GM12878 (cell line): Measurements from ENCODE around the gene CEP120. TPM values are rescaled to one million over a fixed set of nuclear protein-coding genes. Genes with fewer than 3 reads are reported as not detected.
"Not testable (repeated sequence)": the region's sequence is repeated elsewhere in the genome, so short reads cannot be mapped to it uniquely, and the experiment has no call there.

ENCODE experiments used
- ATAC-seq: fragments of 200-7000 bp; cut with Tn5 transposase; 3 replicates; pipeline ENCODE4 v1.9.1; 2020; ENCODE audit warnings: mild to moderate bottlenecking, moderate library complexity
- BruUV-seq: library from RNA; stranded (reverse); fragments of 400-500 nt; replicated peaks from 2 replicates; lab custom pipeline; 2021; lab: Mats Ljungman, UMichigan
- CTCF ChIA-PET: fragments of 300-600 bp; sonication (Branson Sonifier 250); formaldehyde crosslinking; extraction: SDS; loops from one replicate; lab custom pipeline; 2021; ENCODE audit warnings: inconsistent platforms; lab: Yijun Ruan, JAX
- POLR2A ChIA-PET: fragments of 350-600 bp; formaldehyde crosslinking; extraction: SDS; loops from one replicate; lab custom pipeline; 2021; ENCODE audit warnings: inconsistent platforms; lab: Charles Lee
- RAD21 ChIA-PET: fragments of 300-600 bp; sonication (Branson Sonifier 250); formaldehyde crosslinking; loops from one replicate; lab custom pipeline; 2023; ENCODE audit warnings: antibody characterized with exemption; ENCODE audit not compliant: unreplicated experiment; lab: Charles Lee
- SMC1A ChIA-PET: fragments of 300-600 bp; sonication (Branson Sonifier 250); formaldehyde crosslinking; loops from one replicate; lab custom pipeline; 2023; ENCODE audit not compliant: unreplicated experiment, uncharacterized antibody; lab: Charles Lee
- DNase-seq: peaks from one replicate; pipeline ENCODE4 v3.0.0-alpha.2; 2011; ENCODE audit warnings: low read depth, low spot score
- FAIRE-seq: peaks from 3 replicates; lab custom pipeline; 2011; peaks lifted over from hg19 to GRCh38; lab: Jason Lieb, UNC
- H2AFZ ChIP-seq: 2 replicates; pipeline ENCODE4 v1.6.0; 2011; ENCODE audit warnings: low read depth, low read length, control low read depth; ENCODE audit not compliant: control insufficient read depth
- H3K27ac ChIP-seq: 2 replicates; pipeline ENCODE4 v1.5.1; 2011; ENCODE audit warnings: control low read depth; ENCODE audit not compliant: control insufficient read depth, insufficient read depth
- H3K27me3 ChIP-seq, 2 experiments: replicated peaks in 1 of 2; 2 replicates each; pipeline versions ENCODE4 v1.6.0 to v1.6.1; 2011; ENCODE audit warnings: low read length in 1 of 2; ENCODE audit not compliant: control insufficient read depth in 2 of 2, insufficient read depth in 2 of 2
- H3K36me3 ChIP-seq, 2 experiments: 2 replicates each; pipeline ENCODE4 v1.5.1; 2011; ENCODE audit warnings: low read length in 1 of 2; ENCODE audit not compliant: control insufficient read depth in 2 of 2, insufficient read depth in 2 of 2
- H3K4me1 ChIP-seq: 2 replicates; pipeline ENCODE4 v1.6.1; 2011; ENCODE audit warnings: mild to moderate bottlenecking, low read length, moderate library complexity, mixed read lengths; ENCODE audit not compliant: control insufficient read depth, insufficient read depth
- H3K4me2 ChIP-seq: 2 replicates; pipeline ENCODE4 v1.6.0; 2011; ENCODE audit warnings: control low read depth; ENCODE audit not compliant: control insufficient read depth, insufficient read depth
- H3K4me3 ChIP-seq: fragments of 200-600 bp; sonication (generic); 2 replicates; pipeline ENCODE4 v1.5.1; 2016
- H3K79me2 ChIP-seq: 2 replicates; pipeline ENCODE4 v1.6.0; 2011; ENCODE audit warnings: low read length; ENCODE audit not compliant: control insufficient read depth, insufficient read depth
- H3K9ac ChIP-seq: 2 replicates; pipeline ENCODE4 v1.8.0; 2011; ENCODE audit warnings: low read length, control low read depth, mixed read lengths; ENCODE audit not compliant: control insufficient read depth, insufficient read depth
- H3K9me3 ChIP-seq: replicated peaks from 3 replicates; pipeline ENCODE4 v1.5.1; 2011; ENCODE audit warnings: mild to moderate bottlenecking, low read length; ENCODE audit not compliant: control insufficient read depth, insufficient read depth
- H4K20me1 ChIP-seq: 2 replicates; pipeline ENCODE4 v1.6.0; 2011; ENCODE audit not compliant: control insufficient read depth, insufficient read depth
- WGBS: methylation state at CpG from one replicate; pipeline ENCODE4 v1.1.6; 2016; ENCODE audit warnings: low lambda C conversion rate; ENCODE audit not compliant: insufficient replicate concordance, insufficient coverage; ENCODE audit errors: missing lambda C conversion rate; 5-methylcytosine and 5-hydroxymethylcytosine counted together
- in situ Hi-C: fragments of 300-500 bp; cut with MboI; formaldehyde crosslinking; loops from 9 replicates; pipeline ENCODE4 v1.14.3; 2018; ENCODE audit warnings: mixed read lengths
- intact Hi-C: fragments of 100-400 bp; cut with micrococcal nuclease; formaldehyde crosslinking; loops from one replicate; pipeline ENCODE4 v1.14.2; 2022; ENCODE audit not compliant: unreplicated experiment
- polyA plus RNA-seq, 11 experiments: library from polyadenylated mRNA; depleted of rRNA in 4 of 11; unstranded in 6 of 11; stranded (reverse) in 5 of 11; fragments of >200 nt; fragmentation: Nextera tagmentation in 4 of 11; fragmentation: Illumina TruSeq in 1 of 11; extraction: Ambion mirVana in 4 of 11; extraction: Trizol in 1 of 11; gene quantifications; 1 replicate in 1 of 11; 2 replicates in 10 of 11; pipeline versions ENCODE4 v1.2.1 to v1.2.3, GENCODE V29; 2011 to 2016; ENCODE audit warnings: inconsistent platforms in 2 of 11, missing spikeins in 2 of 11, low read depth in 1 of 11
- total RNA-seq, 4 experiments: library from RNA; depleted of rRNA in 3 of 4; stranded (reverse); fragments of >200 nt in 3 of 4; fragmentation: Illumina TruSeq in 1 of 4; extraction: Trizol in 1 of 4; gene quantifications; 2 replicates each; pipeline versions ENCODE4 v1.2.1 to v1.2.3, GENCODE V29; 2013 to 2021
- TF ChIP-seq, protein P1 (sequence below): fragments of 450-650 bp; IDR thresholded peaks from 2 replicates; pipeline ENCODE4 v1.6.1; 2017; ENCODE audit warnings: mild to moderate bottlenecking, moderate library complexity

CEP120 gene
- total and polyA plus RNA-seq, 10 of the 15 experiments (the other 5 are each of a cell fraction or from before 2014, with no cell fraction given) = 4.1 to 23.0 (median 13.1) TPM

DNA sequence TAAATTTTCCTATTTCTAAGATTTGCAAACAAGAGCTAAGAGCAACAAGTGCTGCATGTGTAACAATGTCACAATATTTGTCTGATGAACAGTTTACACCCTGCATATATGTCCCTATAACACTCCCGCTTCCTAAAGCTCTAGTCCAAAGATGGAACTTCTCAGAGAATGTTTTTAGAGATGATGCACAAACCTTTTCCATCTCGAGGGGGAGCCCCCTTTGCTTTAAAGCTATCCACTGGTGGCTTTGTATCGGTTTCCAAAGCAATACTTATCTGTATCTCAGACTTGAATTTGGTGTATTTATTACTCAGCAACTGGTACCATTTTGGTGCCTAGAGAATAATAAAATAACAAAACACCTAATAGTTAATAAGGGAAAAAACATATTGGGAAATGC lies 11.0 kb downstream of the CEP120 start (continued):
- TF ChIP-seq, protein P1, sequence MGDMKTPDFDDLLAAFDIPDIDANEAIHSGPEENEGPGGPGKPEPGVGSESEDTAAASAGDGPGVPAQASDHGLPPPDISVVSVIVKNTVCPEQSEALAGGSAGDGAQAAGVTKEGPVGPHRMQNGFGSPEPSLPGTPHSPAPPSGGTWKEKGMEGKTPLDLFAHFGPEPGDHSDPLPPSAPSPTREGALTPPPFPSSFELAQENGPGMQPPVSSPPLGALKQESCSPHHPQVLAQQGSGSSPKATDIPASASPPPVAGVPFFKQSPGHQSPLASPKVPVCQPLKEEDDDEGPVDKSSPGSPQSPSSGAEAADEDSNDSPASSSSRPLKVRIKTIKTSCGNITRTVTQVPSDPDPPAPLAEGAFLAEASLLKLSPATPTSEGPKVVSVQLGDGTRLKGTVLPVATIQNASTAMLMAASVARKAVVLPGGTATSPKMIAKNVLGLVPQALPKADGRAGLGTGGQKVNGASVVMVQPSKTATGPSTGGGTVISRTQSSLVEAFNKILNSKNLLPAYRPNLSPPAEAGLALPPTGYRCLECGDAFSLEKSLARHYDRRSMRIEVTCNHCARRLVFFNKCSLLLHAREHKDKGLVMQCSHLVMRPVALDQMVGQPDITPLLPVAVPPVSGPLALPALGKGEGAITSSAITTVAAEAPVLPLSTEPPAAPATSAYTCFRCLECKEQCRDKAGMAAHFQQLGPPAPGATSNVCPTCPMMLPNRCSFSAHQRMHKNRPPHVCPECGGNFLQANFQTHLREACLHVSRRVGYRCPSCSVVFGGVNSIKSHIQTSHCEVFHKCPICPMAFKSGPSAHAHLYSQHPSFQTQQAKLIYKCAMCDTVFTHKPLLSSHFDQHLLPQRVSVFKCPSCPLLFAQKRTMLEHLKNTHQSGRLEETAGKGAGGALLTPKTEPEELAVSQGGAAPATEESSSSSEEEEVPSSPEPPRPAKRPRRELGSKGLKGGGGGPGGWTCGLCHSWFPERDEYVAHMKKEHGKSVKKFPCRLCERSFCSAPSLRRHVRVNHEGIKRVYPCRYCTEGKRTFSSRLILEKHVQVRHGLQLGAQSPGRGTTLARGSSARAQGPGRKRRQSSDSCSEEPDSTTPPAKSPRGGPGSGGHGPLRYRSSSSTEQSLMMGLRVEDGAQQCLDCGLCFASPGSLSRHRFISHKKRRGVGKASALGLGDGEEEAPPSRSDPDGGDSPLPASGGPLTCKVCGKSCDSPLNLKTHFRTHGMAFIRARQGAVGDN = no peak

GRCh38 chr5:123401999-123402398 lies 21.2 kb downstream of the CEP120 start:
- H3K9ac ChIP-seq, intact Hi-C loops, BruUV-seq, H3K27ac ChIP-seq, H3K9me3 ChIP-seq, H2AFZ ChIP-seq, FAIRE-seq, H3K79me2 ChIP-seq, ATAC-seq, RAD21 ChIA-PET, POLR2A ChIA-PET, DNase-seq, H3K4me2 ChIP-seq, H4K20me1 ChIP-seq, H3K27me3 ChIP-seq, H3K4me1 ChIP-seq, H3K4me3 ChIP-seq, CTCF ChIA-PET: not testable (repeated sequence)
- SMC1A ChIA-PET = interaction anchor here (1.0 kb wide), 1 partner anchor 15 kb away, joined by 3 read pairs; no protein-coding TSS in a partner anchor
- H3K36me3 ChIP-seq = peaks cover 0 to 14% of the 10 kb centered on the region in 2 experiments; a peak in 3 of 4 replicates
- 87% methylated on average over 10 of the region's 12 CpGs for WGBS
- in situ Hi-C loops = loop anchor here (25.0 kb wide), 1 partner anchor 210 kb away; no protein-coding TSS in a partner anchor
